Endothelial cell of umbilical vein (primary cell): ENCODE results near the gene TOM1L1. TPM values are rescaled to one million over a fixed set of nuclear protein-coding genes. Genes with fewer than 3 reads are reported as not detected.

ENCODE experiments used
- BruUV-seq: library from RNA; stranded (reverse); fragments of 400-500 nt; replicated peaks from 2 replicates; lab custom pipeline; 2021; lab: Mats Ljungman, UMichigan
- CTCF ChIA-PET: fragments of 300-600, 350-600 bp; sonication (Branson Sonifier 250); formaldehyde crosslinking; loops from one replicate; lab custom pipeline; 2021; ENCODE audit warnings: antibody characterized with exemption, inconsistent platforms; lab: Charles Lee
- POLR2A ChIA-PET: fragments of 300-600, 350-600 bp; sonication (Branson Sonifier 250); formaldehyde crosslinking; loops from one replicate; lab custom pipeline; 2021; ENCODE audit warnings: antibody characterized with exemption, inconsistent platforms; lab: Charles Lee
- DNase-seq: peaks from one replicate; pipeline ENCODE4 v3.0.0-alpha.2; 2011; ENCODE audit warnings: low read depth, low spot score
- FAIRE-seq: peaks from 2 replicates; lab custom pipeline; 2011; peaks lifted over from hg19 to GRCh38; lab: Jason Lieb, UNC
- H2AFZ ChIP-seq: 2 replicates; pipeline ENCODE4 v1.6.0; 2012; ENCODE audit warnings: low read depth, low read length, control low read depth, inconsistent platforms
- H3K27ac ChIP-seq: 2 replicates; pipeline ENCODE4 v1.5.1; 2011; ENCODE audit warnings: low read depth, mild to moderate bottlenecking, control low read depth, low read length, moderate library complexity; ENCODE audit not compliant: insufficient read depth
- H3K27me3 ChIP-seq, 2 experiments: 2 replicates each; pipeline versions ENCODE4 v1.6.0 to v1.6.1; 2011; ENCODE audit warnings: low read length in 2 of 2, mixed read lengths in 1 of 2; ENCODE audit not compliant: control insufficient read depth in 2 of 2, insufficient read depth in 2 of 2
- H3K36me3 ChIP-seq, 2 experiments: 2 replicates in 1 of 2; 3 replicates in 1 of 2; pipeline ENCODE4 v1.5.1; 2011; ENCODE audit warnings: low read length in 2 of 2, mild to moderate bottlenecking in 1 of 2, moderate library complexity in 1 of 2; ENCODE audit not compliant: control insufficient read depth in 2 of 2, insufficient read depth in 2 of 2; ENCODE audit errors: extremely low read depth in 1 of 2
- H3K4me1 ChIP-seq: 3 replicates; pipeline ENCODE4 v1.5.1; 2011; ENCODE audit warnings: mild to moderate bottlenecking, low read length; ENCODE audit not compliant: control insufficient read depth, insufficient read depth; ENCODE audit errors: extremely low read depth
- H3K4me2 ChIP-seq: 2 replicates; pipeline ENCODE4 v1.6.1; 2011; ENCODE audit warnings: low read length, control low read depth, mixed read lengths; ENCODE audit not compliant: insufficient read depth
- H3K4me3 ChIP-seq, 3 experiments: fragments of 200-600 bp in 1 of 3; sonication (generic), shearing (Covaris generic) in 1 of 3; replicated peaks in 1 of 3; 2 replicates each; pipeline ENCODE4 v1.5.1; 2011 to 2016; ENCODE audit warnings: control low read depth in 3 of 3, low read length in 3 of 3, mild to moderate bottlenecking in 2 of 3, inconsistent platforms in 1 of 3, low read depth in 1 of 3, moderate library complexity in 1 of 3; ENCODE audit not compliant: insufficient read depth in 1 of 3
- H3K79me2 ChIP-seq: 2 replicates; pipeline ENCODE4 v1.6.0; 2012; ENCODE audit warnings: low read length, inconsistent platforms; ENCODE audit not compliant: control insufficient read depth, insufficient read depth
- H3K9ac ChIP-seq: replicated peaks from 2 replicates; pipeline ENCODE3; 2011; ENCODE audit warnings: low read length, control low read depth; ENCODE audit not compliant: insufficient read depth; ENCODE audit errors: extremely low read depth
- H3K9me1 ChIP-seq: replicated peaks from 3 replicates; pipeline ENCODE4 v1.6.0; 2011; ENCODE audit warnings: mild to moderate bottlenecking, low read length; ENCODE audit not compliant: control insufficient read depth, insufficient read depth; ENCODE audit errors: extremely low read depth
- H3K9me3 ChIP-seq: replicated peaks from 2 replicates; pipeline ENCODE4 v1.5.1; 2012; ENCODE audit warnings: low read length, inconsistent platforms; ENCODE audit not compliant: control insufficient read depth, insufficient read depth
- H4K20me1 ChIP-seq: replicated peaks from 2 replicates; pipeline ENCODE3; 2011; ENCODE audit warnings: mild to moderate bottlenecking, low read length; ENCODE audit not compliant: control insufficient read depth, insufficient read depth; ENCODE audit errors: extremely low read depth
- GATA2 ChIP-seq: IDR thresholded peaks from 2 replicates; pipeline ENCODE4 v1.7.0; 2011; ENCODE audit warnings: low read depth, mild to moderate bottlenecking, moderate library complexity, mixed read lengths, low read length; ENCODE audit not compliant: insufficient read length, insufficient read depth
- dilution Hi-C: fragments of 300-500 bp; cut with MboI; formaldehyde crosslinking; loops from one replicate; pipeline ENCODE4 v1.15.0; 2019; ENCODE audit warnings: low sequenced_read_pairs; ENCODE audit not compliant: extremely low pct_ligation_motif_present
- intact Hi-C: fragments of 100-400 bp; cut with micrococcal nuclease; formaldehyde crosslinking; loops from one replicate; pipeline ENCODE4 v1.10.0; 2022
- polyA plus RNA-seq, 4 experiments: library from polyadenylated mRNA; depleted of rRNA in 3 of 4; stranded (reverse) in 3 of 4; unstranded in 1 of 4; fragments of >200 nt; gene quantifications; 2 replicates each; pipeline versions ENCODE4 v1.2.1 to v1.2.3, GENCODE V29; 2011 to 2012; ENCODE audit warnings: missing spikeins in 1 of 4
- total RNA-seq: library from RNA; stranded (reverse); gene quantifications from 2 replicates; pipeline ENCODE4 v1.2.3, GENCODE V29; 2021
- TF ChIP-seq, protein P1 (sequence below), 2 donors: IDR thresholded peaks; 1 replicate in 1 of 2; 2 replicates in 1 of 2; pipeline ENCODE4 v1.5.1; 2011; ENCODE audit warnings: low read length in 2 of 2, mild to moderate bottlenecking in 2 of 2, moderate library complexity in 2 of 2, control low read depth in 1 of 2, inconsistent platforms in 1 of 2, low read depth in 1 of 2; ENCODE audit not compliant: insufficient read depth in 1 of 2; ENCODE audit errors: extremely low read depth in 1 of 2

TOM1L1 gene
- total and polyA plus RNA-seq, 2 donors (not counting 3 experiments of a cell fraction or from before 2014, with no cell fraction given): 0.44 to 0.60 TPM

- H3K4me1 ChIP-seq: no peaks in the 10 kb centered on the region
- FAIRE-seq: peak; percentile 57
Observed at GRCh38 chr17:54992797-54993639, 92.4 kb downstream of the TOM1L1 start.

More at GRCh38 chr17:54992797-54993639, 92.4 kb downstream of the TOM1L1 start:
- DNase-seq: peak; percentile 43
- Histone ChIP-seq H3K79me2 (no peaks in the 10 kb centered on the region), H3K27me3 (no peaks in the 10 kb centered on the region), H2AFZ (no peak overlapping the region), H4K20me1 (no peaks in the 10 kb centered on the region), H3K9me1 (no peaks in the 10 kb centered on the region), H3K4me2 (no peak overlapping the region), H3K36me3 (no peaks in the 10 kb centered on the region), H3K27ac (no peak overlapping the region), H3K9ac (no peak overlapping the region), H3K4me3 (no peak overlapping the region), H3K9me3 (no peaks in the 10 kb centered on the region)
- dilution Hi-C loops: no loop called here
- no peak for TF ChIP-seq GATA2
- TF ChIP-seq, protein P1, sequence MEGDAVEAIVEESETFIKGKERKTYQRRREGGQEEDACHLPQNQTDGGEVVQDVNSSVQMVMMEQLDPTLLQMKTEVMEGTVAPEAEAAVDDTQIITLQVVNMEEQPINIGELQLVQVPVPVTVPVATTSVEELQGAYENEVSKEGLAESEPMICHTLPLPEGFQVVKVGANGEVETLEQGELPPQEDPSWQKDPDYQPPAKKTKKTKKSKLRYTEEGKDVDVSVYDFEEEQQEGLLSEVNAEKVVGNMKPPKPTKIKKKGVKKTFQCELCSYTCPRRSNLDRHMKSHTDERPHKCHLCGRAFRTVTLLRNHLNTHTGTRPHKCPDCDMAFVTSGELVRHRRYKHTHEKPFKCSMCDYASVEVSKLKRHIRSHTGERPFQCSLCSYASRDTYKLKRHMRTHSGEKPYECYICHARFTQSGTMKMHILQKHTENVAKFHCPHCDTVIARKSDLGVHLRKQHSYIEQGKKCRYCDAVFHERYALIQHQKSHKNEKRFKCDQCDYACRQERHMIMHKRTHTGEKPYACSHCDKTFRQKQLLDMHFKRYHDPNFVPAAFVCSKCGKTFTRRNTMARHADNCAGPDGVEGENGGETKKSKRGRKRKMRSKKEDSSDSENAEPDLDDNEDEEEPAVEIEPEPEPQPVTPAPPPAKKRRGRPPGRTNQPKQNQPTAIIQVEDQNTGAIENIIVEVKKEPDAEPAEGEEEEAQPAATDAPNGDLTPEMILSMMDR (IDR thresholded peaks at IDR 0.05; ENCODE audit: extremely low read depth in 1 of 2, insufficient read depth in 1 of 2, low read depth in 1 of 2, low read length in 2 of 2): peak; percentile 39 to 40
- BruUV-seq: no TSS peak
- ChIA-PET POLR2A (no interaction called here), CTCF (interaction anchor here (0.6 to 9.7 kb wide), 30 partner anchors 9 to 521 kb away, joined by 3 to 136 read pairs (median 4); partner anchors contain the start of genes HLF and STXBP4)
- intact Hi-C loops: loop anchor here (1.0 to 10.0 kb wide), 4 partner anchors 303 to 1958 kb away; no protein-coding TSS in a partner anchor
